ENCODE results near the gene C8A. TPM values are rescaled to one million over a fixed set of nuclear protein-coding genes. Genes with fewer than 3 reads are reported as not detected.

C8A gene
- total and polyA plus RNA-seq, 3 donors from 2014 or later = not detected

- Histone ChIP-seq H3K36me3 (ENCODE audit: low read depth, missing control alignments) (no peaks in the 10 kb centered on the region), H3K27me3 (no peaks in the 10 kb centered on the region), H3K27ac (no peak overlapping the region), H3K9me3 (no peaks in the 10 kb centered on the region), H3K4me3 (no peak overlapping the region), H3K4me1 (no peaks in the 10 kb centered on the region)
- WGBS, 2 donors = 70 to 89% methylated on average over 2 of the region's 2 CpGs
- no peak for DNase-seq
- no peak for TF ChIP-seq CTCF (IDR thresholded peaks at IDR 0.05)
- TF ChIP-seq POLR2A (IDR thresholded peaks at IDR 0.05) = no peak
- intact Hi-C loops (cut with DNase I; ENCODE audit: low total_unique reads) = no loop called here
Observed at GRCh38 chr1:56933161-56933560, 78.6 kb downstream of the C8A start.

GRCh38 chr1:56933606-56934005 lies 79.0 kb downstream of the C8A start:
- intact Hi-C loops (cut with DNase I; ENCODE audit: low total_unique reads) = no loop called here
- H3K9me3 ChIP-seq = no peaks in the 10 kb centered on the region
- H3K4me1 ChIP-seq = no peaks in the 10 kb centered on the region
- H3K27ac ChIP-seq = no peak overlapping the region
- no peak for DNase-seq
- no peak overlapping the region for H3K4me3 ChIP-seq
- H3K36me3 ChIP-seq (ENCODE audit: low read depth, missing control alignments) = no peaks in the 10 kb centered on the region
- WGBS, 2 donors = 74 to 81% methylated on average over 2 of the region's 2 CpGs
- TF ChIP-seq CTCF (IDR thresholded peaks at IDR 0.05) = no peak
- no peak for TF ChIP-seq POLR2A (IDR thresholded peaks at IDR 0.05)
- H3K27me3 ChIP-seq = no peaks in the 10 kb centered on the region

GRCh38 chr1:56934430-56935060 lies 79.9 kb downstream of the C8A start:
- no peak overlapping the region for H3K27ac ChIP-seq

GRCh38 chr1:56938646-56939045 lies 84.0 kb downstream of the C8A start:
- Histone ChIP-seq H3K27me3 (no peaks in the 10 kb centered on the region), H3K4me1 (no peaks in the 10 kb centered on the region), H3K36me3 (ENCODE audit: low read depth, missing control alignments) (no peaks in the 10 kb centered on the region), H3K9me3 (no peaks in the 10 kb centered on the region), H3K27ac (no peak overlapping the region), H3K4me3 (no peak overlapping the region)
- intact Hi-C loops (cut with DNase I; ENCODE audit: low total_unique reads) = no loop called here
- 95 to 97% methylated on average over 2 of the region's 2 CpGs for WGBS, 2 donors
- TF ChIP-seq CTCF (IDR thresholded peaks at IDR 0.05) (no peak), POLR2A (IDR thresholded peaks at IDR 0.05) (no peak)
- no peak for DNase-seq

More at GRCh38 chr1:56934430-56935060, 79.9 kb downstream of the C8A start:
- no peak for TF ChIP-seq CTCF (IDR thresholded peaks at IDR 0.05)
- TF ChIP-seq POLR2A (IDR thresholded peaks at IDR 0.05) = no peak
- WGBS, 2 donors = 31 to 53% methylated on average over 1 of the region's 1 CpG
- intact Hi-C loops (cut with DNase I; ENCODE audit: low total_unique reads) = no loop called here
- DNase-seq = no peak
- no peaks in the 10 kb centered on the region for H3K27me3 ChIP-seq
- no peaks in the 10 kb centered on the region for H3K4me1 ChIP-seq
- H3K9me3 ChIP-seq = no peaks in the 10 kb centered on the region
- H3K36me3 ChIP-seq (ENCODE audit: low read depth, missing control alignments) = no peaks in the 10 kb centered on the region
- H3K4me3 ChIP-seq = no peak overlapping the region

GRCh38 chr1:56939209-56939608 lies 84.6 kb downstream of the C8A start:
- Histone ChIP-seq H3K36me3 (ENCODE audit: low read depth, missing control alignments) (no peaks in the 10 kb centered on the region), H3K4me1 (no peaks in the 10 kb centered on the region), H3K9me3 (no peaks in the 10 kb centered on the region), H3K27me3 (no peaks in the 10 kb centered on the region), H3K27ac (no peak overlapping the region), H3K4me3 (no peak overlapping the region)
- intact Hi-C loops (cut with DNase I; ENCODE audit: low total_unique reads) = no loop called here
- TF ChIP-seq POLR2A (IDR thresholded peaks at IDR 0.05) = no peak
- no peak for TF ChIP-seq CTCF (IDR thresholded peaks at IDR 0.05)
- DNase-seq = no peak
- WGBS, 2 donors = 94 to 97% methylated on average over 2 of the region's 2 CpGs
